Endodermal cell (in vitro differentiated cells): ENCODE results near the gene TBC1D8. TPM values are rescaled to one million over a fixed set of nuclear protein-coding genes. Genes with fewer than 3 reads are reported as not detected.

ENCODE experiments used
- DNase-seq: peaks from one replicate; pipeline ENCODE4 v3.0.0-alpha.2; 2017
- H3K27ac ChIP-seq: 2 replicates; pipeline ENCODE4 v1.5.1; 2013; ENCODE audit warnings: mild to moderate bottlenecking, low read depth, low read length, moderate library complexity
- H3K27me3 ChIP-seq: 2 replicates; pipeline ENCODE4 v1.6.1; 2013; ENCODE audit warnings: mild to moderate bottlenecking, low read length, moderate library complexity; ENCODE audit not compliant: insufficient read depth, control insufficient read depth, poor library complexity, severe bottlenecking
- H3K36me3 ChIP-seq: 2 replicates; pipeline ENCODE4 v1.7.0; 2013; ENCODE audit warnings: mild to moderate bottlenecking, low read length, moderate library complexity; ENCODE audit not compliant: control insufficient read depth, insufficient read depth
- H3K4me1 ChIP-seq: one replicate; pipeline ENCODE4 v1.7.0; 2013; ENCODE audit warnings: low read length; ENCODE audit not compliant: control insufficient read depth, insufficient read depth
- H3K4me3 ChIP-seq: 2 replicates; pipeline ENCODE4 v1.5.1; 2013; ENCODE audit warnings: mild to moderate bottlenecking, low read length, moderate library complexity
- H3K9ac ChIP-seq: 2 replicates; pipeline ENCODE4 v1.6.1; 2013; ENCODE audit warnings: mild to moderate bottlenecking, low read length, moderate library complexity; ENCODE audit not compliant: poor library complexity, severe bottlenecking; ENCODE audit errors: extremely low read depth
- H3K9me3 ChIP-seq: 2 replicates; pipeline ENCODE4 v1.6.1; 2013; ENCODE audit warnings: mild to moderate bottlenecking, low read length, moderate library complexity; ENCODE audit not compliant: control insufficient read depth
- H3K27ac Mint-ChIP-seq: 2 replicates; pipeline ENCODE4 v1.8.0; 2020; ENCODE audit warnings: mixed read lengths
- H3K27me3 Mint-ChIP-seq: 2 replicates; pipeline ENCODE4 v1.8.0; 2021; ENCODE audit warnings: mild to moderate bottlenecking, mixed read lengths; ENCODE audit not compliant: insufficient read depth
- H3K36me3 Mint-ChIP-seq: 2 replicates; pipeline ENCODE4 v1.8.0; 2020; ENCODE audit warnings: low read depth, mixed read lengths
- H3K4me1 Mint-ChIP-seq: 2 replicates; pipeline ENCODE4 v1.8.0; 2020; ENCODE audit warnings: mixed read lengths
- H3K4me3 Mint-ChIP-seq: 2 replicates; pipeline ENCODE4 v1.8.0; 2020; ENCODE audit warnings: mild to moderate bottlenecking, moderate library complexity, mixed read lengths
- H3K9me3 Mint-ChIP-seq: 2 replicates; pipeline ENCODE4 v1.8.0; 2020; ENCODE audit warnings: mild to moderate bottlenecking, mixed read lengths
- WGBS, 2 experiments: methylation state at CpG; one replicate each; pipeline versions ENCODE4 v1.1.5 to v1.1.7; 2013; ENCODE audit warnings: missing lambda C conversion rate in 2 of 2, mixed read lengths in 1 of 2; ENCODE audit not compliant: insufficient coverage in 1 of 2, insufficient read length in 1 of 2; 5-methylcytosine and 5-hydroxymethylcytosine counted together
- total RNA-seq, 2 donors: library from RNA; stranded (reverse); fragmentation: NEBNext Ultra II Directional in 1 of 2; extraction: Animal tissue kit (Norgen Biotek cat#: 25700) in 1 of 2; gene quantifications; 2 replicates in 1 of 2; 3 replicates in 1 of 2; pipeline ENCODE4 v1.2.1, GENCODE V29; 2021
- TF ChIP-seq, protein P1 (sequence below): fragments of 200-600 bp; sonication (generic); conservative IDR thresholded peaks from 2 replicates; pipeline ENCODE4 v1.5.0; 2021; ENCODE audit warnings: antibody characterized with exemption, mild to moderate bottlenecking

TBC1D8 gene
- total RNA-seq, 2 donors from 2014 or later, result 14.4 to 14.5 TPM

DNA sequence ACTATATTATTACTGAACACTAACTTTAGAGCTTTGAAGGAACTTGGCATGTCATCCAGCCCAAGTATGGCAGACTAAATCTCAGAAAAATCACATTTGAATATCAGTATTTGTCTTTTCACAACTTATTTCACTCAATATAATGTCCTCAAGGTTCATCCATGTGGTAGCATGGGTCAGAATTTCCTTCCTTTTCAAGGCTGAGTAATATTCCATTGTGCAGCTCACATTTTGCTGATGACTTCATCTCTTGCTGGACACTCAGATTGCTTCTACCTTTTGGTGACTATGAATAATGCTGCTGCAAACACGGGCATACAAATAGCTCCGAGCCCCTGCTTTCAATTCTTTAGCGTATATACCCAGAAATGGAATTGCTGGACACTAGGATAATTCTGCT, 102.4 kb downstream of the TBC1D8 start:
- Histone ChIP-seq H3K4me3 (no peak overlapping the region), H3K4me1 (no peaks in the 10 kb centered on the region), H3K27me3 (no peaks in the 10 kb centered on the region), H3K36me3 (no peaks in the 10 kb centered on the region), H3K27ac (no peak overlapping the region), H3K9ac (no peak overlapping the region), H3K9me3 (no peaks in the 10 kb centered on the region)
- no peaks in the 10 kb centered on the region for H3K4me1 Mint-ChIP-seq
- WGBS, 2 experiments, result 60% methylated on average over 3 of the region's 3 CpGs; no CpG with 5 or more reads in 1 of the 2 experiments
- H3K9me3 Mint-ChIP-seq, result peaks cover 4% of the 10 kb centered on the region
- TF ChIP-seq, protein P1, sequence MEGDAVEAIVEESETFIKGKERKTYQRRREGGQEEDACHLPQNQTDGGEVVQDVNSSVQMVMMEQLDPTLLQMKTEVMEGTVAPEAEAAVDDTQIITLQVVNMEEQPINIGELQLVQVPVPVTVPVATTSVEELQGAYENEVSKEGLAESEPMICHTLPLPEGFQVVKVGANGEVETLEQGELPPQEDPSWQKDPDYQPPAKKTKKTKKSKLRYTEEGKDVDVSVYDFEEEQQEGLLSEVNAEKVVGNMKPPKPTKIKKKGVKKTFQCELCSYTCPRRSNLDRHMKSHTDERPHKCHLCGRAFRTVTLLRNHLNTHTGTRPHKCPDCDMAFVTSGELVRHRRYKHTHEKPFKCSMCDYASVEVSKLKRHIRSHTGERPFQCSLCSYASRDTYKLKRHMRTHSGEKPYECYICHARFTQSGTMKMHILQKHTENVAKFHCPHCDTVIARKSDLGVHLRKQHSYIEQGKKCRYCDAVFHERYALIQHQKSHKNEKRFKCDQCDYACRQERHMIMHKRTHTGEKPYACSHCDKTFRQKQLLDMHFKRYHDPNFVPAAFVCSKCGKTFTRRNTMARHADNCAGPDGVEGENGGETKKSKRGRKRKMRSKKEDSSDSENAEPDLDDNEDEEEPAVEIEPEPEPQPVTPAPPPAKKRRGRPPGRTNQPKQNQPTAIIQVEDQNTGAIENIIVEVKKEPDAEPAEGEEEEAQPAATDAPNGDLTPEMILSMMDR, result no peak
- H3K27me3 Mint-ChIP-seq, result no peaks in the 10 kb centered on the region
- H3K36me3 Mint-ChIP-seq, result peaks cover 24% of the 10 kb centered on the region
- no peak overlapping the region for H3K27ac Mint-ChIP-seq
- no peak for DNase-seq
- no peak overlapping the region for H3K4me3 Mint-ChIP-seq

DNA sequence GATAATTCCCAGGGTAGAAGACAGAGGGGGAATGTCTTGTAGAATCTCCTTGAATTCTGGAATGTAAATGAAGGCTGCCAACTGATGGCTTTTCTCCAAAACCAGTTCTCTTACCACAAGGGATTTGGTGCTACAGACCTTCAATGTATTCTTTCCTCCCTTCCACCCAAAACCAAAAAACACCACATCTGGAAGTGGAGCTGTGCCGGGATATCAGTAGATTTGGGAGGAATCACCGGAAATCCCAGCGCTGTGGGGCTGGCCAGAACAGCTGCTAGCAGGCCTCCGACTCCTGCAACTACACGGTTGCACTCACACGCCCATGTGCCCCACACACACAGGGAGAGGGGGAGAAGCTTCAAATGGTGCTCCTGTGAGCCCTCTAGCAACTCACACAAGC, 103.4 kb downstream of the TBC1D8 start:
- Histone ChIP-seq H3K9ac (no peak overlapping the region), H3K9me3 (no peaks in the 10 kb centered on the region), H3K27ac (no peak overlapping the region), H3K27me3 (no peaks in the 10 kb centered on the region), H3K36me3 (no peaks in the 10 kb centered on the region), H3K4me1 (no peaks in the 10 kb centered on the region), H3K4me3 (no peak overlapping the region)
- H3K27ac Mint-ChIP-seq, result peak overlapping the region; percentile 21
- peaks cover 24% of the 10 kb centered on the region for H3K36me3 Mint-ChIP-seq
- no peaks in the 10 kb centered on the region for H3K4me1 Mint-ChIP-seq
- TF ChIP-seq, protein P1, result no peak
- WGBS, 2 experiments, result 88 to 91% methylated on average over 4 to 6 of the region's 6 CpGs
- no peaks in the 10 kb centered on the region for H3K27me3 Mint-ChIP-seq
- DNase-seq, result no peak
- H3K9me3 Mint-ChIP-seq, result peaks cover 4% of the 10 kb centered on the region
- H3K4me3 Mint-ChIP-seq, result no peak overlapping the region

DNA sequence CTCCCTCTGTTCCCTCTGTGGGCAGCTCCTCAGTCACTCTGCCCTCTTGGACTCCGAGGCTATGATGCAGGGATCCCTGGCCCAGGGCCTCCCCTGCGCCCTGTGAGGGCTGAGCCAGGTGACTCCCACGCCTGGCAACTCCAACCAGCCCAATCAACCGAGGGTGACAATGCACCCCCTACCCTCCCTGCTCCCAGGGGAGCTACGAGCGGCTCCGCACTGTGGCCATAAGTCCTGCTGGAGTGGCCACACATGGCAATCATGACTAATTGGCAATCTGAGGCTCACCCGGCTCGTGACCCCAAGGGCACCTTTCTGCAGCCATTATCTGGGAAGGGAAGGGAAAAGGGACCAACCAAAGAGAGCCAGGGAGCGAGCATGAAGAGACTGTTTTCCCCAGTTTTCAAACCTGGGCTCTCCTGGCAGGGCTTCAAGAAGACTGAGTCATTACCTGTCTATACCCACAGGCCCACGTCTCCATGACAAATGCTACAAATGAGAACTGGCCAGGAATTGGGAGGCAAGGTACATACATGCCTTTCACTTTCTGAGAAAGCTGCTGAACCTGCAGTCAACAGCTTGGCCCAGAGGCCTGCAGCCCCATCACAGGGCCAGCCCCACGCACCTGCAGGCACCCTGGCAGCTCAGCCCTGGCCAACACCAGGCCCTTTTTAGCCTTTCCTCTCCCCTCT, 104.0 kb downstream of the TBC1D8 start:
- Histone ChIP-seq H3K36me3 (no peaks in the 10 kb centered on the region), H3K4me1 (no peaks in the 10 kb centered on the region), H3K9ac (no peak overlapping the region), H3K27me3 (no peaks in the 10 kb centered on the region), H3K9me3 (no peaks in the 10 kb centered on the region), H3K4me3 (no peak overlapping the region), H3K27ac (no peak overlapping the region)
- Mint-ChIP-seq H3K36me3 (peaks cover 24% of the 10 kb centered on the region), H3K4me1 (no peaks in the 10 kb centered on the region), H3K9me3 (peaks cover 4% of the 10 kb centered on the region), H3K4me3 (no peak overlapping the region), H3K27me3 (no peaks in the 10 kb centered on the region), H3K27ac (peak overlapping the region; percentile 21)
- 87 to 90% methylated on average over 11 to 12 of the region's 12 CpGs for WGBS, 2 experiments
- DNase-seq, result no peak
- TF ChIP-seq, protein P1, result no peak
